GM12878 (cell line): Measurements from ENCODE around the gene RO60. TPM values are rescaled to one million over a fixed set of nuclear protein-coding genes. Genes with fewer than 3 reads are reported as not detected.

Experiments used
- ASH2L ChIP-seq: fragments of 300-600, 200-600 bp; sonication (generic); IDR thresholded peaks from 2 replicates; pipeline ENCODE4 v1.6.1; 2017; ENCODE audit warnings: low read depth, mild to moderate bottlenecking, borderline replicate concordance
- CHD2 ChIP-seq: IDR thresholded peaks from 2 replicates; pipeline ENCODE4 v1.6.1; 2011; ENCODE audit warnings: low read depth, low read length, improper control_type of control experiment, borderline replicate concordance
- EED ChIP-seq: sonication (generic); IDR thresholded peaks from 2 replicates; pipeline ENCODE4 v1.6.1; 2016; ENCODE audit warnings: antibody characterized with exemption, low read depth
- EP300 ChIP-seq, 2 experiments: fragments of 150-350 bp in 1 of 2; IDR thresholded peaks; 2 replicates each; pipeline ENCODE4 v1.6.1; 2011 to 2012; ENCODE audit warnings: low read depth in 2 of 2, low read length in 2 of 2, borderline replicate concordance in 1 of 2, improper control_type of control experiment in 1 of 2, inconsistent platforms in 1 of 2; ENCODE audit not compliant: control insufficient read depth in 1 of 2
- JUNB ChIP-seq: IDR thresholded peaks from 2 replicates; pipeline ENCODE4 v1.6.1; 2016; ENCODE audit warnings: antibody characterized with exemption, mild to moderate bottlenecking
- LARP7 ChIP-seq: fragments of 450-650 bp; IDR thresholded peaks from 2 replicates; pipeline ENCODE4 v1.6.1; 2017; ENCODE audit warnings: mild to moderate bottlenecking
- MYC ChIP-seq: IDR thresholded peaks from 2 replicates; pipeline ENCODE4 v1.6.1; 2011; ENCODE audit warnings: mild to moderate bottlenecking, low read length, moderate library complexity, inconsistent platforms; ENCODE audit not compliant: insufficient read depth, insufficient replicate concordance, insufficient read length, severe bottlenecking
- NRF1 ChIP-seq: conservative IDR thresholded peaks from 2 replicates; pipeline ENCODE4 v1.6.1; 2011; ENCODE audit warnings: mild to moderate bottlenecking, low read depth, low read length, improper control_type of control experiment
- PAX5 ChIP-seq: IDR thresholded peaks from 2 replicates; pipeline ENCODE4 v1.6.1; 2011; ENCODE audit warnings: low read depth, low read length, borderline replicate concordance
- POLR2A ChIP-seq: IDR thresholded peaks from 2 replicates; pipeline ENCODE4 v1.6.1; 2011; ENCODE audit warnings: low read depth, mild to moderate bottlenecking, low read length
- POLR2AphosphoS5 ChIP-seq: IDR thresholded peaks from 2 replicates; pipeline ENCODE4 v1.6.1; 2011; ENCODE audit warnings: mild to moderate bottlenecking, low read length, inconsistent platforms
- SMAD5 ChIP-seq: IDR thresholded peaks from 2 replicates; pipeline ENCODE4 v1.6.1; 2016; ENCODE audit warnings: antibody characterized with exemption, low read depth
- SMC3 ChIP-seq: IDR thresholded peaks from 2 replicates; pipeline ENCODE4 v1.6.1; 2011; ENCODE audit warnings: low read length, improper control_type of control experiment, borderline replicate concordance
- SP1 ChIP-seq: IDR thresholded peaks from one replicate; pipeline ENCODE4 v1.6.1; 2011; ENCODE audit warnings: low read depth, low read length
- TCF3 ChIP-seq: IDR thresholded peaks from 2 replicates; pipeline ENCODE4 v1.6.1; 2012; ENCODE audit warnings: low read depth, mild to moderate bottlenecking, low read length, borderline replicate concordance; ENCODE audit not compliant: insufficient read depth
- WRNIP1 ChIP-seq: IDR thresholded peaks from 2 replicates; pipeline ENCODE4 v1.6.1; 2011; ENCODE audit warnings: low read depth, low read length, improper control_type of control experiment, borderline replicate concordance
- YY1 ChIP-seq: IDR thresholded peaks from 2 replicates; pipeline ENCODE4 v1.6.1; 2011; ENCODE audit warnings: low read depth, mild to moderate bottlenecking, low read length
- ZNF217 ChIP-seq: fragments of 450-650 bp; IDR thresholded peaks from 2 replicates; pipeline ENCODE4 v1.6.1; 2017; ENCODE audit warnings: antibody characterized with exemption, mild to moderate bottlenecking
- polyA plus RNA-seq, 11 experiments: library from polyadenylated mRNA; depleted of rRNA in 4 of 11; unstranded in 6 of 11; stranded (reverse) in 5 of 11; fragments of >200 nt; fragmentation: Nextera tagmentation in 4 of 11; fragmentation: Illumina TruSeq in 1 of 11; extraction: Ambion mirVana in 4 of 11; extraction: Trizol in 1 of 11; gene quantifications; 1 replicate in 1 of 11; 2 replicates in 10 of 11; pipeline versions ENCODE4 v1.2.1 to v1.2.3, GENCODE V29; 2011 to 2016; ENCODE audit warnings: inconsistent platforms in 2 of 11, missing spikeins in 2 of 11, low read depth in 1 of 11
- total RNA-seq, 4 experiments: library from RNA; depleted of rRNA in 3 of 4; stranded (reverse); fragments of >200 nt in 3 of 4; fragmentation: Illumina TruSeq in 1 of 4; extraction: Trizol in 1 of 4; gene quantifications; 2 replicates each; pipeline versions ENCODE4 v1.2.1 to v1.2.3, GENCODE V29; 2013 to 2021
- TF ChIP-seq, protein P1 (sequence below): fragments of 450-650 bp; IDR thresholded peaks from 2 replicates; pipeline ENCODE4 v1.6.1; 2017; ENCODE audit warnings: mild to moderate bottlenecking, moderate library complexity
- TF ChIP-seq, protein P2 (sequence below): IDR thresholded peaks from 2 replicates; pipeline ENCODE4 v1.6.1; 2012; ENCODE audit warnings: mild to moderate bottlenecking, low read depth, low read length
- TF ChIP-seq, protein P3 (sequence below): IDR thresholded peaks from 2 replicates; pipeline ENCODE4 v1.6.1; 2011; ENCODE audit warnings: low read depth, low read length, improper control_type of control experiment, borderline replicate concordance

RO60 gene
- total and polyA plus RNA-seq, 10 of the 15 experiments (the other 5 are each of a cell fraction or from before 2014, with no cell fraction given): 21.1 to 143 (median 83.1) TPM

DNA sequence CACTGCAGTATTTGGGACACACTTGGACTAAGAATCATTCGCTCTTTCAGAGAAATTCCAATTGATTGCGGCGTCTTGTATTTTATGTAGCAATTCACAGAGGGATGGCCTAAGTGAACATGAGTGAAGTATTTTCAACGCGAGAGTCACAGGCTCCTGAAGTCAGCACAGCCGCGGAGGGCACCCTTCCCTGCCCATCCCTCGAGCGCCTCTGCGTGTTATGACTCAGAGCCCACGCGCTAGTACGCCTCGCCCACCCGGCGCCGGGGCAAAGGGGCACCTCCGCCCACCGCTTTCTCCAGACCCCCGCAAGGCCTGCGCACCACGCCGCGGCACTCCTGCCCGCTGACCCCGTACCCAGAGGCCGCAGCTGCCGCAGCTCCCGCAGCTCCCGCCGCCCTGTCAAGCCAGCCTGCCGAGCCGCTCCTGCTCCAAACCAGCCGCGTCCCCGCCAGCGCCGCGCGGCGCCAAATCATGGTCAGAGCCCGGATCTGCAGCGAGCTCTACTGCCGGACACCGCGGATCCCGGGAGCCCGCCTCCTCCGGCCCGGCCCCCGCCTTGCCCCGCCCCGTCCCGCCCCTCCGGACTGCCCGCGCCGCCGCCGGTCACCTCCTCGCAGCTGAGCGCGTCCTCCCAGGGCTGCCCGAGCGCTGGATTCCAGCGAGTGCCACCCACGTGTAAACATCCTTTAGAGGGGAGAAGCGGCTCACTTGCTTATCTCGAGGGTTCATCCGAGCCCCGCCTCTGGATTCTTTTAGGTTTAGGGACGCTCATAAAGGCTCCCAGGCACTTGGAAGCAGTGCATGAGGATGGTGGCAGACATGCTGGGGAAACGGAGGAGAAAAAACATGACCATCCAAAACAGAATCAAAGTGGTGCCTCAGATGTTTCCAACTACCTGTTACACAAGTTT is 45.8 kb downstream of the RO60 start, which contains the start of gene GLRX2 (continued):
- TF ChIP-seq SMAD5 (no peak), PAX5 (0 out of 2 replicates have a peak, but pooled peaks have one; percentile 19), POLR2A (peak; percentile 86), JUNB (0 out of 2 replicates have a peak, but pooled peaks have one; percentile 8), ASH2L (no peak), LARP7 (no peak; the same call in none of the 2 replicates), WRNIP1 (no peak), POLR2AphosphoS5 (peak; percentile 63; the same call in 1 of the 2 replicates), MYC (no peak), SMC3 (peak; percentile 4; the same call in 1 of the 2 replicates), YY1 (0 out of 2 replicates have a peak, but pooled peaks have one; percentile 15), SP1 (peak; percentile 26), CHD2 (0 out of 2 replicates have a peak, but pooled peaks have one; percentile 18), EP300 (IDR thresholded peaks at IDR 0.05; ENCODE audit: borderline replicate concordance in 1 of 2, control insufficient read depth in 1 of 2, low read depth in 2 of 2, low read length in 2 of 2) (no peak), NRF1 (no peak), ZNF217 (0 out of 2 replicates have a peak, but pooled peaks have one; percentile 30), TCF3 (no peak), EED (no peak)
- TF ChIP-seq, protein P1, sequence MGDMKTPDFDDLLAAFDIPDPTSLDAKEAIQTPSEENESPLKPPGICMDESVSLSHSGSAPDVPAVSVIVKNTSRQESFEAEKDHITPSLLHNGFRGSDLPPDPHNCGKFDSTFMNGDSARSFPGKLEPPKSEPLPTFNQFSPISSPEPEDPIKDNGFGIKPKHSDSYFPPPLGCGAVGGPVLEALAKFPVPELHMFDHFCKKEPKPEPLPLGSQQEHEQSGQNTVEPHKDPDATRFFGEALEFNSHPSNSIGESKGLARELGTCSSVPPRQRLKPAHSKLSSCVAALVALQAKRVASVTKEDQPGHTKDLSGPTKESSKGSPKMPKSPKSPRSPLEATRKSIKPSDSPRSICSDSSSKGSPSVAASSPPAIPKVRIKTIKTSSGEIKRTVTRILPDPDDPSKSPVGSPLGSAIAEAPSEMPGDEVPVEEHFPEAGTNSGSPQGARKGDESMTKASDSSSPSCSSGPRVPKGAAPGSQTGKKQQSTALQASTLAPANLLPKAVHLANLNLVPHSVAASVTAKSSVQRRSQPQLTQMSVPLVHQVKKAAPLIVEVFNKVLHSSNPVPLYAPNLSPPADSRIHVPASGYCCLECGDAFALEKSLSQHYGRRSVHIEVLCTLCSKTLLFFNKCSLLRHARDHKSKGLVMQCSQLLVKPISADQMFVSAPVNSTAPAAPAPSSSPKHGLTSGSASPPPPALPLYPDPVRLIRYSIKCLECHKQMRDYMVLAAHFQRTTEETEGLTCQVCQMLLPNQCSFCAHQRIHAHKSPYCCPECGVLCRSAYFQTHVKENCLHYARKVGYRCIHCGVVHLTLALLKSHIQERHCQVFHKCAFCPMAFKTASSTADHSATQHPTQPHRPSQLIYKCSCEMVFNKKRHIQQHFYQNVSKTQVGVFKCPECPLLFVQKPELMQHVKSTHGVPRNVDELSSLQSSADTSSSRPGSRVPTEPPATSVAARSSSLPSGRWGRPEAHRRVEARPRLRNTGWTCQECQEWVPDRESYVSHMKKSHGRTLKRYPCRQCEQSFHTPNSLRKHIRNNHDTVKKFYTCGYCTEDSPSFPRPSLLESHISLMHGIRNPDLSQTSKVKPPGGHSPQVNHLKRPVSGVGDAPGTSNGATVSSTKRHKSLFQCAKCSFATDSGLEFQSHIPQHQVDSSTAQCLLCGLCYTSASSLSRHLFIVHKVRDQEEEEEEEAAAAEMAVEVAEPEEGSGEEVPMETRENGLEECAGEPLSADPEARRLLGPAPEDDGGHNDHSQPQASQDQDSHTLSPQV: 0 out of 2 replicates have a peak, but pooled peaks have one; percentile 22
- TF ChIP-seq, protein P2, sequence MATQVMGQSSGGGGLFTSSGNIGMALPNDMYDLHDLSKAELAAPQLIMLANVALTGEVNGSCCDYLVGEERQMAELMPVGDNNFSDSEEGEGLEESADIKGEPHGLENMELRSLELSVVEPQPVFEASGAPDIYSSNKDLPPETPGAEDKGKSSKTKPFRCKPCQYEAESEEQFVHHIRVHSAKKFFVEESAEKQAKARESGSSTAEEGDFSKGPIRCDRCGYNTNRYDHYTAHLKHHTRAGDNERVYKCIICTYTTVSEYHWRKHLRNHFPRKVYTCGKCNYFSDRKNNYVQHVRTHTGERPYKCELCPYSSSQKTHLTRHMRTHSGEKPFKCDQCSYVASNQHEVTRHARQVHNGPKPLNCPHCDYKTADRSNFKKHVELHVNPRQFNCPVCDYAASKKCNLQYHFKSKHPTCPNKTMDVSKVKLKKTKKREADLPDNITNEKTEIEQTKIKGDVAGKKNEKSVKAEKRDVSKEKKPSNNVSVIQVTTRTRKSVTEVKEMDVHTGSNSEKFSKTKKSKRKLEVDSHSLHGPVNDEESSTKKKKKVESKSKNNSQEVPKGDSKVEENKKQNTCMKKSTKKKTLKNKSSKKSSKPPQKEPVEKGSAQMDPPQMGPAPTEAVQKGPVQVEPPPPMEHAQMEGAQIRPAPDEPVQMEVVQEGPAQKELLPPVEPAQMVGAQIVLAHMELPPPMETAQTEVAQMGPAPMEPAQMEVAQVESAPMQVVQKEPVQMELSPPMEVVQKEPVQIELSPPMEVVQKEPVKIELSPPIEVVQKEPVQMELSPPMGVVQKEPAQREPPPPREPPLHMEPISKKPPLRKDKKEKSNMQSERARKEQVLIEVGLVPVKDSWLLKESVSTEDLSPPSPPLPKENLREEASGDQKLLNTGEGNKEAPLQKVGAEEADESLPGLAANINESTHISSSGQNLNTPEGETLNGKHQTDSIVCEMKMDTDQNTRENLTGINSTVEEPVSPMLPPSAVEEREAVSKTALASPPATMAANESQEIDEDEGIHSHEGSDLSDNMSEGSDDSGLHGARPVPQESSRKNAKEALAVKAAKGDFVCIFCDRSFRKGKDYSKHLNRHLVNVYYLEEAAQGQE: no peak
- TF ChIP-seq, protein P3, sequence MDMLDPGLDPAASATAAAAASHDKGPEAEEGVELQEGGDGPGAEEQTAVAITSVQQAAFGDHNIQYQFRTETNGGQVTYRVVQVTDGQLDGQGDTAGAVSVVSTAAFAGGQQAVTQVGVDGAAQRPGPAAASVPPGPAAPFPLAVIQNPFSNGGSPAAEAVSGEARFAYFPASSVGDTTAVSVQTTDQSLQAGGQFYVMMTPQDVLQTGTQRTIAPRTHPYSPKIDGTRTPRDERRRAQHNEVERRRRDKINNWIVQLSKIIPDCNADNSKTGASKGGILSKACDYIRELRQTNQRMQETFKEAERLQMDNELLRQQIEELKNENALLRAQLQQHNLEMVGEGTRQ: no peak
